Stimulated activated CD4-positive, alpha-beta T cell treated with anti-CD3 and anti-CD28 coated beads, Interleukin-12 subunit alpha, Interleukin-12 subunit beta, amount 100 ng/mL, for 48 hours (primary cell): ENCODE data around the gene GFPT2.

Source experiments
- DNase-seq, 3 donors: peaks; one replicate each; pipeline ENCODE4 v3.0.0-alpha.2; 2020; ENCODE audit warnings: low read depth in 2 of 3, low spot score in 1 of 3

The GFPT2 gene

GRCh38 chr5:180378438-180379344 is 25.6 kb upstream of the GFPT2 start:
- DNase-seq: no peak

- no peak for DNase-seq
These were observed 24.5 kb upstream of the GFPT2 start for GRCh38 chr5:180377556-180378197.

GRCh38 chr5:180376511-180376910 is 23.4 kb upstream of the GFPT2 start:
- DNase-seq: no peak

GRCh38 chr5:180375955-180376354 is 22.8 kb upstream of the GFPT2 start:
- no peak for DNase-seq

GRCh38 chr5:180375291-180375690 is 22.2 kb upstream of the GFPT2 start:
- no peak for DNase-seq

- no peak for DNase-seq
These were observed 20.7 kb upstream of the GFPT2 start for GRCh38 chr5:180373870-180374269.

GRCh38 chr5:180373454-180373853 is 20.3 kb upstream of the GFPT2 start:
- DNase-seq: no peak

GRCh38 chr5:180371949-180372348 is 18.8 kb upstream of the GFPT2 start:
- no peak for DNase-seq

- DNase-seq: no peak
These were observed 17.9 kb upstream of the GFPT2 start for GRCh38 chr5:180370861-180371641.

- DNase-seq: no peak
These were observed 14.9 kb upstream of the GFPT2 start for GRCh38 chr5:180367991-180368390.

- DNase-seq: no peak
These were observed 14.2 kb upstream of the GFPT2 start for GRCh38 chr5:180367300-180367699.

- no peak for DNase-seq
These were observed 13.2 kb upstream of the GFPT2 start for GRCh38 chr5:180366326-180366725.

GRCh38 chr5:180365829-180366228 is 12.7 kb upstream of the GFPT2 start:
- DNase-seq: no peak

- no peak for DNase-seq
These were observed 11.2 kb upstream of the GFPT2 start for GRCh38 chr5:180364306-180364856.

GRCh38 chr5:180360078-180360957 is 7.2 kb upstream of the GFPT2 start:
- no peak for DNase-seq

GRCh38 chr5:180358694-180359093 is 5.6 kb upstream of the GFPT2 start:
- DNase-seq: no peak

GRCh38 chr5:180358179-180358578 is 5.0 kb upstream of the GFPT2 start:
- DNase-seq: no peak

- DNase-seq: no peak
These were observed 1.8 kb upstream of the GFPT2 start for GRCh38 chr5:180354966-180355365.

GRCh38 chr5:180353980-180354452 is 880 bp upstream of the GFPT2 start:
- DNase-seq: no peak
